HG02571 (cell line): ENCODE results near the gene CCDC60.

Experiments
- ATAC-seq: cut with Tn5 transposase; IDR thresholded peaks from one replicate; pipeline ENCODE4 v1.9.1; 2021; ENCODE audit warnings: mild to moderate bottlenecking, moderate library complexity; ENCODE audit not compliant: unreplicated experiment

The CCDC60 gene

GRCh38 chr12:119432949-119433348 is 98.4 kb downstream of the CCDC60 start:
- ATAC-seq = no peak

- ATAC-seq = no peak
Measured at GRCh38 chr12:119440803-119441360, 106.4 kb downstream of the CCDC60 start.

GRCh38 chr12:119444462-119445044 is 110.0 kb downstream of the CCDC60 start:
- no peak for ATAC-seq

- ATAC-seq = no peak
Measured at GRCh38 chr12:119446459-119446858, 111.9 kb downstream of the CCDC60 start.

GRCh38 chr12:119447126-119447525 is 112.6 kb downstream of the CCDC60 start:
- no peak for ATAC-seq

- ATAC-seq = no peak
Measured at GRCh38 chr12:119447618-119448017, 113.1 kb downstream of the CCDC60 start.

- ATAC-seq = no peak
Measured at GRCh38 chr12:119448611-119449131, 114.1 kb downstream of the CCDC60 start.

GRCh38 chr12:119450771-119451170 is 116.2 kb downstream of the CCDC60 start:
- no peak for ATAC-seq

- no peak for ATAC-seq
Measured at GRCh38 chr12:119456824-119457223, 122.3 kb downstream of the CCDC60 start.

- no peak for ATAC-seq
Measured at GRCh38 chr12:119457271-119457670, 122.7 kb downstream of the CCDC60 start.

GRCh38 chr12:119459481-119459880 is 125.0 kb downstream of the CCDC60 start:
- no peak for ATAC-seq

- no peak for ATAC-seq
Measured at GRCh38 chr12:119460876-119461275, 126.3 kb downstream of the CCDC60 start.

GRCh38 chr12:119461636-119462214 is 127.2 kb downstream of the CCDC60 start:
- no peak for ATAC-seq

GRCh38 chr12:119463211-119463926 is 128.8 kb downstream of the CCDC60 start:
- ATAC-seq = no peak

- ATAC-seq = no peak
Measured at GRCh38 chr12:119468296-119468695, 133.8 kb downstream of the CCDC60 start.

- ATAC-seq = no peak
Measured at GRCh38 chr12:119475650-119476049, 141.1 kb downstream of the CCDC60 start.

GRCh38 chr12:119476951-119477350 is 142.4 kb downstream of the CCDC60 start:
- ATAC-seq = no peak

- ATAC-seq = no peak
Measured at GRCh38 chr12:119479121-119479561, 144.6 kb downstream of the CCDC60 start.

- no peak for ATAC-seq
Measured at GRCh38 chr12:119480551-119480950, 146.0 kb downstream of the CCDC60 start.

- no peak for ATAC-seq
Measured at GRCh38 chr12:119486599-119487154, 152.1 kb downstream of the CCDC60 start.

- no peak for ATAC-seq
Measured at GRCh38 chr12:119491814-119492213, 157.3 kb downstream of the CCDC60 start.
